Duodenal mucosa (tissue), 2 donors: ENCODE results near the gene KRT6B.
"Not testable (repeated sequence)": the region's sequence is repeated elsewhere in the genome, so short reads cannot be mapped to it uniquely, and the experiment has no call there.

Experiments
- H3K27ac ChIP-seq: one replicate; pipeline ENCODE4 v1.7.0; 2013; ENCODE audit warnings: low read depth, low read length
- H3K27me3 ChIP-seq, 2 donors: one replicate each; pipeline ENCODE4 v1.7.0; 2013; ENCODE audit warnings: low read length in 2 of 2, control low read depth in 1 of 2; ENCODE audit not compliant: insufficient read depth in 2 of 2, control insufficient read depth in 1 of 2
- H3K36me3 ChIP-seq, 2 donors: one replicate each; pipeline ENCODE4 v1.7.0; 2013; ENCODE audit warnings: low read length in 2 of 2, control low read depth in 1 of 2; ENCODE audit not compliant: insufficient read depth in 2 of 2, control insufficient read depth in 1 of 2
- H3K4me1 ChIP-seq, 2 donors: one replicate each; pipeline ENCODE4 v1.7.0; 2013; ENCODE audit warnings: low read length in 2 of 2, control low read depth in 1 of 2; ENCODE audit not compliant: insufficient read depth in 2 of 2, control insufficient read depth in 1 of 2
- H3K4me3 ChIP-seq, 2 donors: one replicate each; pipeline ENCODE4 v1.7.0; 2013; ENCODE audit warnings: low read length in 2 of 2, low read depth in 1 of 2
- H3K9ac ChIP-seq, 2 donors: one replicate each; pipeline ENCODE4 v1.7.0; 2013; ENCODE audit warnings: low read length in 2 of 2, low read depth in 1 of 2
- H3K9me3 ChIP-seq, 2 donors: one replicate each; pipeline ENCODE4 v1.7.0; 2013; ENCODE audit warnings: low read length in 2 of 2, control low read depth in 1 of 2; ENCODE audit not compliant: control insufficient read depth in 1 of 2

The KRT6B gene

DNA sequence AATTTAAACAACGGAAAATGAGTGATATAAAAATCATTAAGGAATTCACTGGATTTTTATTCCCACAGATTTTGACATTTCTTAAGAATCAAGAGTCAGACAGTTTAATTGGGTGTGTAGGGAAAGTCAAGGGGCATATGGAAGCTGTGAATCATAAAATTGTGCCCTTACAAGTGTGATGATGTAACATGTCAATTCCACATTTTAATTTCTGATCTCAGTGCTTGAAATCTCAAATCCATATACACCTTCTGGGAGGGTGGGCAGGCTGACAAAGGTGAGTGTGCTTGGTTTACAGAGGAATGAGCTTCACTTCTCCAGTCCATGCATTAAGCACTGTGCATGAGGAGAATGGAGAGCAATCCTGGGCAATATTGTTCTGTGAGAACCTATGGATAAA, 42.2 kb upstream of the KRT6B start:
- Histone ChIP-seq H3K27me3 (peaks cover 0 to 5% of the 10 kb centered on the region in 2 donors), H3K4me3 (no peak overlapping the region), H3K9ac (no peak overlapping the region), H3K9me3 (no peaks in the 10 kb centered on the region), H3K36me3 (no peaks in the 10 kb centered on the region), H3K27ac (no peak overlapping the region), H3K4me1 (no peaks in the 10 kb centered on the region)

DNA sequence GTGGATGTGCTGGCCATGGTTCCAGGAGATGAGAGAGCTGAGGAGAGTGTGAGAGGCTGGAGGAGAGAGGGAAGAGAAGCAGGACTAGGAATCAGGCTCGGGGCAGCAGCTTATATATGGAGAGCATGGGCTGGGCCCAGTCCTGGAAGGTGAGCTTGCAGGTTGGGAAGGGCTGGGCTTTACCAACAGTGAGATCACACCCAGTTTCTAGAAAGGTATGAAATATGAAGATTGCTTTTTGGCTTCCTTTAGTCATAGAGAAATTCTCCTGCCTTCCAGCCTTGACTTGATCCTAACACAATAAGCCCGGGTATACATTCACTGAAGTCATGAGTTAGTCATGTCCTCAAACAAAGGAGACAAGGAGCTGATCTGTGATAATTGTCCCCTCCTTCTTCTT, 41.2 kb upstream of the KRT6B start, which contains the start of gene KRT6A:
Gene KRT6A (minus strand): TSS at position 86 of the 400 bp plus-strand sequence. CDS start 69 bp downstream, at position 17.
- Histone ChIP-seq H3K36me3 (no peaks in the 10 kb centered on the region), H3K4me3 (no peak within 1 kb of the TSS), H3K4me1 (no peaks in the 10 kb centered on the region), H3K9ac (no peak within 1 kb of the TSS), H3K27ac (no peak within 1 kb of the TSS), H3K27me3 (peaks cover 0 to 5% of the 10 kb centered on the region in 2 donors), H3K9me3 (no peaks in the 10 kb centered on the region)

DNA sequence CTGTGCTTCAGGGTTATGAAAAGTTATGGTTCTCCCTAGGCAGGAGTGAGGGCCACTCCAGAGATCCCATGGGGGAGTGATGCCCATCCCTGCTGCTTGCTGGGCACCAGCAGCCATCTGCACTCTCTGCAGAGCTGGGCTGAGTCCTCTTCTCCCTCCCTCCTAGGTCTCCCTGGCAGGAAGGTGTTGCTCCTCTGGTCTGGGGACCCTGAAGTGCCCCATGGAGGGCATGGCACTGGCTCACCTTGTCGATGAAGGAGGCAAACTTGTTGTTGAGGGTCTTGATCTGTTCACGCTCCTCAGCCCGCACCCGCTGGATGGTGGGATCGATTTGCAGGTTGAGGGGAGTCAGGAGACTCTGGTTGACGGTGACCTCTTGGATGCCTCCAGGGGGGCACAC, 40.5 kb upstream of the KRT6B start:
- H3K4me1 ChIP-seq, H3K9ac ChIP-seq, H3K27ac ChIP-seq, H3K4me3 ChIP-seq, H3K9me3 ChIP-seq, H3K36me3 ChIP-seq, H3K27me3 ChIP-seq: not testable (repeated sequence)

DNA sequence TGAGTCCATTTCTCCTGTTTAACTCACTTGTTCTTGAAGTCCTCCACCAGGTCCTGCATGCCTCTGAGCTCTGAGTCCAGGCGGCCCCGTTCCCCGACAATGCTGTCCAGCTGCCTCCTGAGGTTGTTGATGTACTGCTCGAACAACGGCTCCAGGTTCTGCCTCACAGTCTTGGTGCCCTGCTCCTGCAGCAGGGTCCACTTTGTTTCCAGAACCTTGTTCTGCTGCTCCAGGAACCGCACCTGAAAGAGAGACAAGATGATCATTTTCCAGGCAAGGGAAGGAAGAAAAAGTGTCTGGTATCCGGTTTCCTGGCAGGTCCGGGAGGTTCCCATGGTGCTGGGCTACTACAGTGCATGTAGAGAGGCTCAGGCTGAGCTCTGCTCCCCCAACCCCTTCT, 39.5 kb upstream of the KRT6B start:
- not testable (repeated sequence) for H3K27ac ChIP-seq, H3K4me3 ChIP-seq

DNA sequence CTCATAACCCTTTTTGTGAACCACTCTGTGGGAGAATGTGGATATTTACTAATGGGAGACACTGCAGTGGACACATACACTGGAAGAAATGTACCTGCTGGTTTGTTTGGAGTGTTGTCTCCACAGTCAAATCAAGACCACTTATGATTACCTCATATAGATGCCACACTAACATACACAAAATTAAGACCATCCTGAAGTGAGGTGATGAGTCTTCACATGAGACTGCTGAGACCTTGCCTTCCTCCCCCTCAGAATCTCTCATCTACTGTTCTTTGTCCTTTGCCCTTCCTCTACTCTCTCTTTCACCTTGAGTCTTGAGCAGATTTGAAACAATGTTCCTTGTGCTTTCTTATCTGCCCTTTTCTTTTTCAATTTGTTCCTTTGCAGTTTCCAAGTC, 36.8 kb upstream of the KRT6B start:
- no peaks in the 10 kb centered on the region for H3K36me3 ChIP-seq
- no peak overlapping the region for H3K9ac ChIP-seq
- H3K27ac ChIP-seq, result no peak overlapping the region
- H3K27me3 ChIP-seq, result peaks cover 0 to 3% of the 10 kb centered on the region in 2 donors
- no peaks in the 10 kb centered on the region for H3K9me3 ChIP-seq
- H3K4me1 ChIP-seq, result no peaks in the 10 kb centered on the region
- no peak overlapping the region for H3K4me3 ChIP-seq

More for the DNA sequence above, 39.5 kb upstream of the KRT6B start:
- not testable (repeated sequence) for H3K27me3 ChIP-seq, H3K36me3 ChIP-seq, H3K4me1 ChIP-seq, H3K9me3 ChIP-seq, H3K9ac ChIP-seq

DNA sequence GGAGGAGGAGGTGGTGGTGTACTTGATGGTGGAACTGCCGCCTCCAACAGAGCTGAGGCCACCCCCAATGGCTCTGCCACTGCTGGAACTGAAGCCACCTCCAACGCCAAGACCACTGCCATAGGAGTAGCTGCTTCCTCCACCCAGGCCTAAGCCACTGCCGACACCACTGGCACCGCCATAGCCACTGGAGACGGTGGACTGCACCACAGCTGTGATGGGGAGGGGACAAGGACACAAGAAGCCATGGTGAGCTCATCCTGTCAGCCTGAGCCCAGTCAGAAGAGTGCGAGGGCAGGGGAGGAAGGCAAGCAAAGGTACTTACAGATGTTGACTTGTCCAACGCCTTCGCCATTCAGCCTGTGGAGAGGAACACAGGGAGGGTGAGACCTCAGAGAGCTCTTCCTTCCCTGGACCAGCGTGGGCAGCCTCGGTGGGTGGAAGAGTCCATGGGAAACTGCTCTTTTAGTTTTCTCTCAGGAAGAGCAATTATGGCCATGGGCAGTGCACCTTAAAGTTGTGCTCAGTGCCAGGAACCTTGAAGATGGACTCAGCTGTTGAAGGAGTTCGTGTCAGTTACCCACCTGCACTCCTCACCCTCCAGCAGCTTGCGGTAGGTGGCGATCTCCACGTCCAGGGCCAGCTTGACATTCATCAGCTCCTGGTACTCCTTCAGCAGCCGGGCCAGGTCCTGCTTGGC, 35.9 kb upstream of the KRT6B start:
- H3K27ac ChIP-seq, H3K4me1 ChIP-seq, H3K9ac ChIP-seq, H3K9me3 ChIP-seq, H3K36me3 ChIP-seq, H3K4me3 ChIP-seq, H3K27me3 ChIP-seq: not testable (repeated sequence)

DNA sequence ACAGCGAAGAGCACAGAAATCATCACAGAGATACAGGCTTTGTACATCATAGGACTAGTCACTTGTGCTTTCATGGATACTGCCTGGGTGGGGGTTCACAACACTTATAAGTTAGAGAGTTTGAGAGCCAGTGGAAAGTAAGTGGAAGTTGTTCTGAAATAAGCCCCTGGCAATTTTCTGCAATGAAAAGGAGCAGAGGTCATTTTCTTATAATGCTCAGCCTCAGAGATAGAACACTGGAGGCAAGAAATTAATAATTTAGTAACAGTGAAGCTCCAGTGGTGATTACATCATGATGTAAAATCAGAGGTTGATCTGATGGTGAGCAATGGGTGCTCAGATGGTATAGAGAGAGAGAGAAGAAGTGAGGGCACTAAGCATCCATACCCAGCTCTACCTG, 35.3 kb upstream of the KRT6B start:
- H3K27ac ChIP-seq, result no peak overlapping the region

DNA sequence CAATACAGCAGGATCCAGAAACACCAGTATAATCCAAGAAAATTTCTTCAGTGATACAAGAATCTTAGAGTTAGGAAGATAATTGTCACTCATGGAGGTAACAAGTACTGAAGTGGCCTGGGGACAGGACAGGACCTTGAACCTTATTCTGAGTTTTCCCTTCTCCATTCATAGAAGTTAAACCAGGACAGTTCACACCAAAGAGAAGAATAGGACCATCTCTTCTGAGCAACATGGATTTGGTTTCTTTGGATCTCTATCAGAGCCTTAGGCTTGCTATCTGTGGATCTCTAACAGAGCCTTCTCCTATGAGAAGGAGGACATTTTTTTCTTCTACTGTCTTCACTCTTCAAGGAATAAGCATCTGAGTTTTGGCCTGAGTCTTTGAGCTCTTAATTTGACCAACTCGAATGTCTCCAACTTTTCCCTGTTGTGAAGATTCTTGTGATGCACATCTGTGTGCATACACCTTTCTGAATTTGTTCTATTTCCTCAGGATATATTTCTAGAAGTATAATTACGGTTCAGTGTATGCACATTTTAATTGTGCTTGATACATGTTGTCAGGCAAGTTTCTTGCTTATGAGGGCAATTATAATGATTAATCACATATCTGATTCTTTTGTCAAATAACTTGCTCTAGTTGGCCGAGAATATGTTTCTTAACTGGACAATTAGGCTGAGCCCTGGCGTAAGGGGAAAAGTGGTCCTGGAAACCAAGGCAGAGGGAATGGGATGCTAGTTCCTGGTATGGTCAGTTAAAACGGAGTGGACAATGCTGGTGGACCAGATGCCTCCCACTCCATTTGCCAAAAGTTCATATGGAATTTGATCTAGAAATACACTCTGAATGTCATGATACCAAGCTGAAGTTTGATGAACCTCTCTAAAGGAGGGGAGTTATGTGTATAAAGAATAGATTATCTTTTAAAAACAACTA, 34.5 kb upstream of the KRT6B start:
- H3K4me1 ChIP-seq, result no peaks in the 10 kb centered on the region
- H3K4me3 ChIP-seq, result no peak overlapping the region
- H3K9ac ChIP-seq, result no peak overlapping the region
- H3K9me3 ChIP-seq, result no peaks in the 10 kb centered on the region
- no peaks in the 10 kb centered on the region for H3K27me3 ChIP-seq
- no peak overlapping the region for H3K27ac ChIP-seq
- H3K36me3 ChIP-seq, result no peaks in the 10 kb centered on the region

More for the DNA sequence above, 35.3 kb upstream of the KRT6B start:
- Histone ChIP-seq H3K9me3 (no peaks in the 10 kb centered on the region), H3K4me3 (no peak overlapping the region), H3K36me3 (no peaks in the 10 kb centered on the region), H3K9ac (no peak overlapping the region), H3K27me3 (peaks cover 0 to under 1% of the 10 kb centered on the region in 2 donors), H3K4me1 (no peaks in the 10 kb centered on the region)

DNA sequence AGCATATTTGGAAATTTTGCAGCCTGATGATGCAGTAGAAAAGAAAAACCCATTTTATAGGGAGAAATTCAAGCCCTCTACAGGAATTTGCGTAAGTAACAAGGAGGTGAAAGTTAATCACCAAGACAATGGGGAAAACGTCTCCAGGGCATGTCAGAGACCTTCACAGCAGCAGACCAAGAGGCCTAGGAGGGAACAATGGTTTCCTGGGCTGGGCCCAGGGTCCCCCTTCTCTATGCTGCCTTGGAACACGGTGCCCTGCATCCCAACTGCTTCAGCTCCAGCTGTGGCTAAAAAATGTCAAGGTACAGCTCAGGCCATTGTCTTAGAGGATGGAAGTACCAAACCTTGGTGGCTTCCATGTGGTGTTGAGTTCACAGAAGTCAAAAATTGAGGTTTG, 28.1 kb upstream of the KRT6B start:
- H3K9me3 ChIP-seq, result no peaks in the 10 kb centered on the region
- no peak overlapping the region for H3K9ac ChIP-seq
- no peaks in the 10 kb centered on the region for H3K27me3 ChIP-seq
- H3K4me1 ChIP-seq, result no peaks in the 10 kb centered on the region
- H3K27ac ChIP-seq, result no peak overlapping the region
- H3K4me3 ChIP-seq, result no peak overlapping the region
- H3K36me3 ChIP-seq, result no peaks in the 10 kb centered on the region

DNA sequence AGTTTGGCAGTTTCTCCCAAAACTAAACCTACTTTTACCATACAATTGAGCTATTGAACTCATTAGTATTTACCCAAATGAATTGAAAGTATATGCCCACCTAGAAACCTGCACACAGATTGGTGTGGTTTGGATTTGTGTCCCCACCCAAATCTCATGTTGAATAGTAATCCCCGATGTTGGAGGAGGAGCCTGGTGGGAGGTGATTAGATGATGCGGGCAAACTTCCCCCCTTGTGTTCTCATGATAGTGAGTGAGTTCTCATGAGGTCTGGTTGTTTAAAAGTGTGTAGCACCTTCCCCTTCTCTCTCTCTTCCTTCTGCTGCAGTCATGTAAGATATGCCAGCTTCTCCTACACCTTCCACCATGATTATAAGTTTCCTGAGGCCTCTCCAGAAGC, 25.7 kb upstream of the KRT6B start:
- H3K36me3 ChIP-seq, result no peaks in the 10 kb centered on the region
- H3K9me3 ChIP-seq, result no peaks in the 10 kb centered on the region
- no peak overlapping the region for H3K9ac ChIP-seq
- H3K27ac ChIP-seq, result no peak overlapping the region
- H3K4me3 ChIP-seq, result no peak overlapping the region
- H3K4me1 ChIP-seq, result no peaks in the 10 kb centered on the region
- H3K27me3 ChIP-seq, result no peaks in the 10 kb centered on the region
